HEK293 (cell line): ENCODE data around the gene PRR18.

Experiments used
- BCL11A ChIP-seq: fragments of 450-650 bp; formaldehyde crosslinking; IDR thresholded peaks from 2 replicates; pipeline ENCODE4 v1.5.1; 2016; ENCODE audit warnings: low read depth, missing biosample characterization, missing genetic modification characterization
- EGR2 ChIP-seq: fragments of 450-650 bp; formaldehyde crosslinking; IDR thresholded peaks from 2 replicates; pipeline ENCODE4 v1.5.1; 2016; ENCODE audit warnings: low read depth, missing biosample characterization, missing genetic modification characterization
- GLI2 ChIP-seq: fragments of 450-650 bp; formaldehyde crosslinking; IDR thresholded peaks from 2 replicates; pipeline ENCODE4; 2017; ENCODE audit warnings: missing biosample characterization, missing genetic modification characterization, low read depth, borderline replicate concordance
- GLIS1 ChIP-seq: fragments of 450-650 bp; formaldehyde crosslinking; IDR thresholded peaks from 2 replicates; pipeline ENCODE4 v1.5.1; 2016; ENCODE audit warnings: missing biosample characterization, missing genetic modification characterization
- HOXC10 ChIP-seq: sonication (generic); formaldehyde crosslinking; IDR thresholded peaks from 2 replicates; pipeline ENCODE4 v1.8.1; 2023; ENCODE audit warnings: mild to moderate bottlenecking, missing genetic modification reagents
- PRDM2 ChIP-seq: fragments of 450-650 bp; formaldehyde crosslinking; IDR thresholded peaks from 2 replicates; pipeline ENCODE4 v1.5.1; 2016; ENCODE audit warnings: missing biosample characterization, missing genetic modification characterization, borderline replicate concordance
- REPIN1 ChIP-seq: fragments of 450-650 bp; formaldehyde crosslinking; IDR thresholded peaks from 2 replicates; pipeline ENCODE4 v1.5.1; 2017; ENCODE audit warnings: missing biosample characterization, missing genetic modification characterization, low read depth
- ZBTB17 ChIP-seq: fragments of 450-650 bp; formaldehyde crosslinking; IDR thresholded peaks from 2 replicates; pipeline ENCODE4 v1.5.1; 2016; ENCODE audit warnings: missing biosample characterization, missing genetic modification characterization
- ZIC2 ChIP-seq: fragments of 450-650 bp; formaldehyde crosslinking; IDR thresholded peaks from 2 replicates; pipeline ENCODE4 v1.5.1; 2016; ENCODE audit warnings: missing biosample characterization, missing genetic modification characterization
- ZNF174 ChIP-seq: fragments of 450-650 bp; formaldehyde crosslinking; IDR thresholded peaks from 2 replicates; pipeline ENCODE4 v1.5.0; 2017; ENCODE audit warnings: missing biosample characterization, mild to moderate bottlenecking, missing genetic modification characterization
- ZNF280C ChIP-seq: fragments of 450-650 bp; formaldehyde crosslinking; IDR thresholded peaks from 2 replicates; pipeline ENCODE4 v1.5.1; 2016; ENCODE audit warnings: missing biosample characterization, missing genetic modification characterization
- ZNF354C ChIP-seq: fragments of 450-650 bp; formaldehyde crosslinking; IDR thresholded peaks from 2 replicates; pipeline ENCODE4 v1.5.1; 2016; ENCODE audit warnings: missing biosample characterization, missing genetic modification characterization, low read depth, borderline replicate concordance
- ZNF404 ChIP-seq: fragments of 450-650 bp; formaldehyde crosslinking; IDR thresholded peaks from 2 replicates; pipeline ENCODE4 v1.5.1; 2017; ENCODE audit warnings: missing biosample characterization, missing genetic modification characterization
- ZNF521 ChIP-seq: fragments of 450-650 bp; formaldehyde crosslinking; IDR thresholded peaks from 2 replicates; pipeline ENCODE4 v1.5.1; 2017; ENCODE audit warnings: missing biosample characterization, mild to moderate bottlenecking, missing genetic modification characterization
- ZNF555 ChIP-seq: fragments of 450-650 bp; formaldehyde crosslinking; conservative IDR thresholded peaks from 2 replicates; pipeline ENCODE4 v1.5.1; 2017; ENCODE audit warnings: missing biosample characterization, mild to moderate bottlenecking, missing genetic modification characterization, inconsistent platforms
- ZNF558 ChIP-seq: fragments of 450-650 bp; formaldehyde crosslinking; IDR thresholded peaks from 2 replicates; pipeline ENCODE4 v1.5.1; 2016; ENCODE audit warnings: missing biosample characterization, missing genetic modification characterization
- ZNF561 ChIP-seq: fragments of 450-650 bp; IDR thresholded peaks from 2 replicates; pipeline ENCODE4 v1.5.1; 2018; ENCODE audit warnings: missing biosample characterization, missing genetic modification characterization, borderline replicate concordance
- ZNF692 ChIP-seq: fragments of 450-650 bp; formaldehyde crosslinking; IDR thresholded peaks from 2 replicates; pipeline ENCODE4 v1.5.1; 2016; ENCODE audit warnings: missing biosample characterization, missing genetic modification characterization
- ZNF792 ChIP-seq: fragments of 450-650 bp; formaldehyde crosslinking; IDR thresholded peaks from 2 replicates; pipeline ENCODE4 v1.5.1; 2016; ENCODE audit warnings: missing biosample characterization, missing genetic modification characterization
- ZNF837 ChIP-seq: fragments of 450-650 bp; formaldehyde crosslinking; IDR thresholded peaks from 2 replicates; pipeline ENCODE4 v1.5.1; 2016; ENCODE audit warnings: missing biosample characterization, missing genetic modification characterization
- TF ChIP-seq, protein P1 (sequence below): fragments of 450-650 bp; formaldehyde crosslinking; conservative IDR thresholded peaks from 2 replicates; pipeline ENCODE4 v1.5.1; 2016; ENCODE audit warnings: low read depth, missing biosample characterization, missing genetic modification characterization
- TF ChIP-seq, protein P2 (sequence below): fragments of 450-650 bp; IDR thresholded peaks from 2 replicates; pipeline ENCODE4 v1.5.1; 2018; ENCODE audit warnings: missing biosample characterization, mild to moderate bottlenecking, missing genetic modification characterization

Gene PRR18

DNA sequence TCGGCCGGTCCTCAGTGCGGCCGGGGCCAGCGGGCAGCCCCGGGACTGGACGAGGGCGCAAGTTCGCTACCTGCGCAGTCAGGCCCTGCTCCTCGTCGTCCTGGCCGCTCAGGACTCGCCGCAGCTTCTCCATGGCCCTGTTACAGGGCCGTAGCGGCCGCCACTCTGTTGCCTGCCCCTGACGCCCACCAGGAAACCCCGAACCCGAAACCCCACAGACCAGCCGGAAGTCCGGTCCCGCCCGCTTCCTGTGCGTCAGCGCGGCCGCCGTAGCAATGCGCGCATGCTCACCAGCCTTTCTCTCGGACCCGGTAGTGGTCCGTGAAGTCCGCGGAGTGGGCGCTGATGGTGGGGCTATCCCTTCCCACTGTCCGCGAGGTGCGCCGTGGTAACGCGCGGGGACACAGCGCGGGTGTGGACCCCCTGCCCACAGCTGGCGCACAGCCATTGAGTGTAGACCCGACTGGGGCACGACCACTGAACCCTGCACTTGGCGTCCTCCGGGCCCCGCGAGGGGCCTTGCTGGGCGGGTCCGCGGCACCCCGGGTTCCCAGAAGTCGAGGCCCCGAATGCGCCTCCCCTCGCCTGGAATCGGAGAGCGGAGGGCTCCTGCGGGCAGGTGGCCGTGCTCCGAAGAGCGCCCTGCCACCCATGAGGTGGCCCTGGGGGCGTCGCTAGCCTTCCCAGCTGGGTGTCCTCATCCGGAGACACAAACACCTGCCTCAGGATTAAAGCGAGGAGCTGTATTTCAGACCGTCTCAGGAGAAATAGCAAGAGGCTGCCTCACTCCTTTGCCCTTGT lies 34.4 kb upstream of the PRR18 start, which contains the start of gene SFT2D1 (continued):
- TF ChIP-seq ZNF555 = no peak
- no peak for TF ChIP-seq REPIN1 (tag by site-specific recombination)
- TF ChIP-seq, protein P1, sequence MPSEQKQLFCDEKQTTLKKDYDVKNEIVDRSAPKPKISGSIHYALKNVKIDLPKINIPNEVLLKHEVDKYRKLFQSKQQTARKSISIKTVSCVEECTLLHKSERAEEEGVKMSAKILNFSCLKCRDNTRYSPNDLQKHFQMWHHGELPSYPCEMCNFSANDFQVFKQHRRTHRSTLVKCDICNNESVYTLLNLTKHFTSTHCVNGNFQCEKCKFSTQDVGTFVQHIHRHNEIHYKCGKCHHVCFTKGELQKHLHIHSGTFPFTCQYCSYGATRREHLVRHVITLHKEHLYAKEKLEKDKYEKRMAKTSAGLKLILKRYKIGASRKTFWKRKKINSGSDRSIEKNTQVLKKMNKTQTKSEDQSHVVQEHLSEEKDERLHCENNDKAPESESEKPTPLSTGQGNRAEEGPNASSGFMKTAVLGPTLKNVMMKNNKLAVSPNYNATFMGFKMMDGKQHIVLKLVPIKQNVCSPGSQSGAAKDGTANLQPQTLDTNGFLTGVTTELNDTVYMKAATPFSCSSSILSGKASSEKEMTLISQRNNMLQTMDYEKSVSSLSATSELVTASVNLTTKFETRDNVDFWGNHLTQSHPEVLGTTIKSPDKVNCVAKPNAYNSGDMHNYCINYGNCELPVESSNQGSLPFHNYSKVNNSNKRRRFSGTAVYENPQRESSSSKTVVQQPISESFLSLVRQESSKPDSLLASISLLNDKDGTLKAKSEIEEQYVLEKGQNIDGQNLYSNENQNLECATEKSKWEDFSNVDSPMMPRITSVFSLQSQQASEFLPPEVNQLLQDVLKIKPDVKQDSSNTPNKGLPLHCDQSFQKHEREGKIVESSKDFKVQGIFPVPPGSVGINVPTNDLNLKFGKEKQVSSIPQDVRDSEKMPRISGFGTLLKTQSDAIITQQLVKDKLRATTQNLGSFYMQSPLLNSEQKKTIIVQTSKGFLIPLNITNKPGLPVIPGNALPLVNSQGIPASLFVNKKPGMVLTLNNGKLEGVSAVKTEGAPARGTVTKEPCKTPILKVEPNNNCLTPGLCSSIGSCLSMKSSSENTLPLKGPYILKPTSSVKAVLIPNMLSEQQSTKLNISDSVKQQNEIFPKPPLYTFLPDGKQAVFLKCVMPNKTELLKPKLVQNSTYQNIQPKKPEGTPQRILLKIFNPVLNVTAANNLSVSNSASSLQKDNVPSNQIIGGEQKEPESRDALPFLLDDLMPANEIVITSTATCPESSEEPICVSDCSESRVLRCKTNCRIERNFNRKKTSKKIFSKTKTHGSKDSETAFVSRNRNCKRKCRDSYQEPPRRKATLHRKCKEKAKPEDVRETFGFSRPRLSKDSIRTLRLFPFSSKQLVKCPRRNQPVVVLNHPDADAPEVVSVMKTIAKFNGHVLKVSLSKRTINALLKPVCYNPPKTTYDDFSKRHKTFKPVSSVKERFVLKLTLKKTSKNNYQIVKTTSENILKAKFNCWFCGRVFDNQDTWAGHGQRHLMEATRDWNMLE = peak; percentile 78
- no peak for TF ChIP-seq ZNF354C (tag by site-specific recombination)
- TF ChIP-seq ZNF692 = peak; percentile 72; the same call in 1 of the 2 replicates
- no peak for TF ChIP-seq GLIS1
- TF ChIP-seq ZNF792 (tag by site-specific recombination) = no peak
- TF ChIP-seq BCL11A (tag by site-specific recombination) = no peak
- TF ChIP-seq ZBTB17 (tag by site-specific recombination) = peak; percentile 42; the same call in 1 of the 2 replicates
- peak; percentile 80 for TF ChIP-seq EGR2 (tag by site-specific recombination)
- no peak for TF ChIP-seq ZNF561 (tag by site-specific recombination)
- no peak for TF ChIP-seq ZNF174 (tag by site-specific recombination)
- TF ChIP-seq, protein P2, sequence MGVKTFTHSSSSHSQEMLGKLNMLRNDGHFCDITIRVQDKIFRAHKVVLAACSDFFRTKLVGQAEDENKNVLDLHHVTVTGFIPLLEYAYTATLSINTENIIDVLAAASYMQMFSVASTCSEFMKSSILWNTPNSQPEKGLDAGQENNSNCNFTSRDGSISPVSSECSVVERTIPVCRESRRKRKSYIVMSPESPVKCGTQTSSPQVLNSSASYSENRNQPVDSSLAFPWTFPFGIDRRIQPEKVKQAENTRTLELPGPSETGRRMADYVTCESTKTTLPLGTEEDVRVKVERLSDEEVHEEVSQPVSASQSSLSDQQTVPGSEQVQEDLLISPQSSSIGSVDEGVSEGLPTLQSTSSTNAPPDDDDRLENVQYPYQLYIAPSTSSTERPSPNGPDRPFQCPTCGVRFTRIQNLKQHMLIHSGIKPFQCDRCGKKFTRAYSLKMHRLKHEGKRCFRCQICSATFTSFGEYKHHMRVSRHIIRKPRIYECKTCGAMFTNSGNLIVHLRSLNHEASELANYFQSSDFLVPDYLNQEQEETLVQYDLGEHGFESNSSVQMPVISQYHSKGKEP (tag by site-specific recombination) = no peak
- TF ChIP-seq PRDM2 = no peak
- TF ChIP-seq ZNF404 (tag by site-specific recombination) = no peak
- no peak for TF ChIP-seq ZNF558 (tag by site-specific recombination)
- TF ChIP-seq ZNF521 (tag by site-specific recombination) = no peak
- no peak for TF ChIP-seq GLI2 (tag by site-specific recombination)
- TF ChIP-seq HOXC10 = no peak
- TF ChIP-seq ZNF280C (tag by site-specific recombination) = no peak
- TF ChIP-seq ZNF837 (tag by site-specific recombination) = no peak
- peak; percentile 30; the same call in 1 of the 2 replicates for TF ChIP-seq ZIC2 (tag by site-specific recombination)
